ENCODE data around the gene HSH2D.

GRCh38 chr19:16175954-16176353 lies 32.5 kb downstream of the HSH2D start:
- TF ChIP-seq CTCF (IDR thresholded peaks at IDR 0.05) (no peak), EP300 (IDR thresholded peaks at IDR 0.05) (no peak), POLR2A (IDR thresholded peaks at IDR 0.05) (no peak)

All from ovary (tissue), 3 donors.